ENCODE measurements around the gene VWA5B2. TPM values are rescaled to one million over a fixed set of nuclear protein-coding genes. Genes with fewer than 3 reads are reported as not detected.
A peak's percentile ranks its signal among the peaks of the same experiment; 100 is the strongest.

Gene VWA5B2
- total RNA-seq, 4 donors from 2014 or later, result not detected

DNA sequence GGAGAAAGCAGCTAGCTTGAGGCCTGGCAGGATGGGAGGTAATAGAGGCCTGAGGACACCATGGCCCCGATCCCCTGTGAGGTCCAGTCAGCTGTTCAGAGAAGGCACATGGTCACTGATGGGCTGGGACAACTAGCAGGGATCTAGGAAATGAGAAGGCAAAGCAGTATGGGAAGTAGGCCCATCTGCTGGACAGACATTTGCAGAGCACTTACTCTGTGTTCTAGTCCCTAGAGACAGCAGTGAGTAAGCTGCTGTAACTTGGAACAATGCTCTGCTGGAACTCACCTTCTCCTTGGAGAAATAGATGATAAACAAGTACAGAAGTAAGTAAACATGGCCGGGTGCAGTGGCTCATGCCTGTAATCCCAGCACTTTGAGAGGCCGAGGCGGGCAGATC is 53.6 kb downstream of the VWA5B2 start:
- intact Hi-C loops (cut with DNase I; ENCODE audit: low total_unique reads), result no loop called here
- no peaks in the 10 kb centered on the region for H3K4me1 ChIP-seq
- in situ Hi-C loops (cut with MboI; ENCODE audit: low sequenced_read_pairs in 4 of 4), result loop anchor here in 1 of 4 donors (25.0 kb wide), 1 partner anchor 396 kb away; the partner anchor contains the start of gene PARL

DNA sequence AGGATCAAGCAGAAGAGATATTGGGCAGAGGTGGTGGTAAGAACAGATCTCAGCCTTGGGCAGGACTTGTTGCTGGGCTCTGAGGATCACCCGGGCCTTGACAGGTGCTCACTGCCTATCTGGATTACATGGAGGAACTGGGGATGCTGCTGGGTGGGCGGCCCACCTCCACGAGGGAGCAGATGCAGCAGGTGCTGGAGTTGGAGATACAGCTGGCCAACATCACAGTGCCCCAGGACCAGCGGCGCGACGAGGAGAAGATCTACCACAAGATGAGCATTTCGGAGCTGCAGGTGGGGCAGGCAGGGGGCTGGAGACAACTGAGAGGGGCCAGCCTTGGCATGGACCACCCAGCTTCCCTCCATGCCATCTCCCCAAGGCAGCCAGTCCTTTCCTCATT is 54.3 kb downstream of the VWA5B2 start:
- no peak for DNase-seq
- in situ Hi-C loops (cut with MboI; ENCODE audit: low sequenced_read_pairs in 4 of 4) (loop anchor here in 1 of 4 donors (25.0 kb wide), 1 partner anchor 396 kb away; the partner anchor contains the start of gene PARL), intact Hi-C loops (cut with DNase I; ENCODE audit: low total_unique reads) (no loop called here)
- no peaks in the 10 kb centered on the region for H3K36me3 ChIP-seq
- no peaks in the 10 kb centered on the region for H3K27me3 ChIP-seq
- H3K4me3 ChIP-seq, result no peak overlapping the region
- no peaks in the 10 kb centered on the region for H3K9me3 ChIP-seq
- H3K4me1 ChIP-seq, result no peaks in the 10 kb centered on the region
- TF ChIP-seq POLR2A (IDR thresholded peaks at IDR 0.05), result no peak
- TF ChIP-seq, protein P1, sequence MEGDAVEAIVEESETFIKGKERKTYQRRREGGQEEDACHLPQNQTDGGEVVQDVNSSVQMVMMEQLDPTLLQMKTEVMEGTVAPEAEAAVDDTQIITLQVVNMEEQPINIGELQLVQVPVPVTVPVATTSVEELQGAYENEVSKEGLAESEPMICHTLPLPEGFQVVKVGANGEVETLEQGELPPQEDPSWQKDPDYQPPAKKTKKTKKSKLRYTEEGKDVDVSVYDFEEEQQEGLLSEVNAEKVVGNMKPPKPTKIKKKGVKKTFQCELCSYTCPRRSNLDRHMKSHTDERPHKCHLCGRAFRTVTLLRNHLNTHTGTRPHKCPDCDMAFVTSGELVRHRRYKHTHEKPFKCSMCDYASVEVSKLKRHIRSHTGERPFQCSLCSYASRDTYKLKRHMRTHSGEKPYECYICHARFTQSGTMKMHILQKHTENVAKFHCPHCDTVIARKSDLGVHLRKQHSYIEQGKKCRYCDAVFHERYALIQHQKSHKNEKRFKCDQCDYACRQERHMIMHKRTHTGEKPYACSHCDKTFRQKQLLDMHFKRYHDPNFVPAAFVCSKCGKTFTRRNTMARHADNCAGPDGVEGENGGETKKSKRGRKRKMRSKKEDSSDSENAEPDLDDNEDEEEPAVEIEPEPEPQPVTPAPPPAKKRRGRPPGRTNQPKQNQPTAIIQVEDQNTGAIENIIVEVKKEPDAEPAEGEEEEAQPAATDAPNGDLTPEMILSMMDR (IDR thresholded peaks at IDR 0.05 in 4 of 5, conservative IDR thresholded peaks at IDR 0.05 in 1 of 5), result no peak
- H3K27ac ChIP-seq, result no peak overlapping the region
- ATAC-seq, result no peak

More for the DNA sequence above, 53.6 kb downstream of the VWA5B2 start:
- ATAC-seq, result no peak
- no peak overlapping the region for H3K4me3 ChIP-seq
- no peaks in the 10 kb centered on the region for H3K36me3 ChIP-seq
- TF ChIP-seq, protein P1 (IDR thresholded peaks at IDR 0.05 in 4 of 5, conservative IDR thresholded peaks at IDR 0.05 in 1 of 5), result no peak
- no peak for TF ChIP-seq POLR2A (IDR thresholded peaks at IDR 0.05)
- no peak overlapping the region for H3K27ac ChIP-seq
- H3K9me3 ChIP-seq, result no peaks in the 10 kb centered on the region
- DNase-seq, result no peak
- no peaks in the 10 kb centered on the region for H3K27me3 ChIP-seq

DNA sequence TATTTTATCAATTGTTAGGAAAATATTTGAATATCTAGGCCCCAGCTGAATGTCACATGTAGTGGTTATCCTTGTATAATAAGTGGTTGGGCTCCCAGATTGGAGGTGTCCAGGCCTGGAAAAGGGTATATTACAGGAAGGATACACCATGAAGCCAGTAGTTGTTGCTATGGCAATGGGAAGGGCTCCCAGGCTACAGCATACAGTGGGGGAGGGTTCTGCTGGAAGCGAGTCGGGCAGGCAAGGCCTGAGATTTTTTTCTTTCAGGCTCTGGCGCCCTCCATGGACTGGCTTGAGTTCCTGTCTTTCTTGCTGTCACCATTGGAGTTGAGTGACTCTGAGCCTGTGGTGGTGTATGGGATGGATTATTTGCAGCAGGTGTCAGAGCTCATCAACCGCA is 55.3 kb downstream of the VWA5B2 start:
- no peaks in the 10 kb centered on the region for H3K36me3 ChIP-seq
- H3K27ac ChIP-seq, result no peak overlapping the region
- intact Hi-C loops (cut with DNase I; ENCODE audit: low total_unique reads), result loop anchor here (5.0 kb wide), 1 partner anchor 57 kb away; the partner anchor contains the start of gene VWA5B2
- no peak for ATAC-seq
- no peak for DNase-seq
- H3K4me1 ChIP-seq, result no peaks in the 10 kb centered on the region
- TF ChIP-seq, protein P1 (IDR thresholded peaks at IDR 0.05 in 4 of 5, conservative IDR thresholded peaks at IDR 0.05 in 1 of 5), result no peak
- TF ChIP-seq POLR2A (IDR thresholded peaks at IDR 0.05), result no peak
- no peak overlapping the region for H3K4me3 ChIP-seq
- in situ Hi-C loops (cut with MboI; ENCODE audit: low sequenced_read_pairs in 4 of 4), result loop anchor here in 1 of 4 donors (25.0 kb wide), 1 partner anchor 397 kb away; the partner anchor contains the start of gene PARL
- no peaks in the 10 kb centered on the region for H3K27me3 ChIP-seq
- no peaks in the 10 kb centered on the region for H3K9me3 ChIP-seq

DNA sequence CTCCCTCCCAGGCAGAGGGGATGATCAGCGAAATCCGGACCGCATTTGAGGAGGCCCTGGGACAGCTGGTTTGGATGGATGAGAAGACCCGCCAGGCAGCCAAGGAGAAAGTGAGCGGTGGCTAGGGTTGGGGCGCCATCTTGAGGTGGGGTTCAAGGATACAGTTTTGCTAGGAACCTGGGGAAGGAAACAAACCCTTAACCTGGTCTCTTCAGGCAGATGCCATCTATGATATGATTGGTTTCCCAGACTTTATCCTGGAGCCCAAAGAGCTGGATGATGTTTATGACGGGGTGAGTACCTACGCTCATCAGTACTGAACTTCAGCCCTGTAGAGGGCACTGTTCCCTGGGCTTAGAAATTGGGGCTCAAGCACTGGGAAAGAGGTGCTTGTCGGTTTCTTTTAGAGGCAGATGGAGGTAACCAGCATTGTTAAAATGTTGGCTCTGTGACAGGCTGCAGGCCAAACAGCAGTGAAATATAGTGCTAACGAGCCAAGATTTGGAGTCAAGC is 60.1 kb downstream of the VWA5B2 start:
- H3K36me3 ChIP-seq, result no peaks in the 10 kb centered on the region
- intact Hi-C loops (cut with DNase I; ENCODE audit: low total_unique reads), result loop anchor here (5.0 kb wide), 1 partner anchor 62 kb away; the partner anchor contains the start of gene VWA5B2
- no peak overlapping the region for H3K27ac ChIP-seq
- peak; percentile 43 to 58 for ATAC-seq
- H3K4me3 ChIP-seq, result no peak overlapping the region
- DNase-seq, result peak in 1 of 2 donors; percentile 28
- TF ChIP-seq, protein P1 (IDR thresholded peaks at IDR 0.05 in 4 of 5, conservative IDR thresholded peaks at IDR 0.05 in 1 of 5), result peak; percentile 26 to 59 (median 49)
- TF ChIP-seq POLR2A (IDR thresholded peaks at IDR 0.05), result no peak
- in situ Hi-C loops (cut with MboI; ENCODE audit: low sequenced_read_pairs in 4 of 4), result loop anchor here in 1 of 4 donors (25.0 kb wide), 1 partner anchor 402 kb away; the partner anchor contains the start of gene PARL
- H3K4me1 ChIP-seq, result no peaks in the 10 kb centered on the region
- no peaks in the 10 kb centered on the region for H3K27me3 ChIP-seq
- no peaks in the 10 kb centered on the region for H3K9me3 ChIP-seq

Measured in gastrocnemius medialis (tissue), 4 donors.